ENCODE measurements around the gene DDX1.

- TF ChIP-seq POLR2A (IDR thresholded peaks at IDR 0.05) (no peak), CTCF (IDR thresholded peaks at IDR 0.05) (no peak)
Observed at GRCh38 chr2:15544227-15544626, 47.4 kb upstream of the DDX1 start.

Data from heart left ventricle (tissue), 13 donors.